22Rv1 (cell line): ENCODE results near the gene RASL11A.
"Not testable (repeated sequence)": the region's sequence is repeated elsewhere in the genome, so short reads cannot be mapped to it uniquely, and the experiment has no call there.

ENCODE experiments used
- H3K27ac ChIP-seq: fragments of 450-650 bp; 2 replicates; pipeline ENCODE4 v1.5.1; 2017
- CTCF ChIP-seq: fragments of 450-650 bp; IDR thresholded peaks from 2 replicates; pipeline ENCODE4 v1.5.1; 2017; ENCODE audit warnings: mild to moderate bottlenecking
- ZFX ChIP-seq: fragments of 450-650 bp; IDR thresholded peaks from 2 replicates; pipeline ENCODE4 v1.6.1; 2017; ENCODE audit warnings: antibody characterized with exemption, borderline replicate concordance

RASL11A gene

GRCh38 chr13:27270594-27271520 lies at the start of gene RASL11A:
Gene RASL11A (plus strand): TSS chr13:27270830. CDS start chr13:27270945, 115 bp downstream.
- TF ChIP-seq CTCF (peak; percentile 96), ZFX (no peak)
- H3K27ac ChIP-seq, result peak within 1 kb of the TSS; percentile 63

- not testable (repeated sequence) for H3K27ac ChIP-seq
Measured at GRCh38 chr13:27222100-27222499, 48.5 kb upstream of the RASL11A start.

- no peak for TF ChIP-seq ZFX
- no peak for TF ChIP-seq CTCF
- H3K27ac ChIP-seq, result no peak overlapping the region
Measured at GRCh38 chr13:27226991-27227390, 43.6 kb upstream of the RASL11A start.

- H3K27ac ChIP-seq, result no peak overlapping the region
- TF ChIP-seq ZFX, result no peak
- TF ChIP-seq CTCF, result no peak
Measured at GRCh38 chr13:27228131-27228530, 42.5 kb upstream of the RASL11A start.

- H3K27ac ChIP-seq, result no peak overlapping the region
Measured at GRCh38 chr13:27229642-27230041, 41.0 kb upstream of the RASL11A start.

GRCh38 chr13:27233964-27234363 lies 36.7 kb upstream of the RASL11A start:
- TF ChIP-seq ZFX, result no peak
- no peak for TF ChIP-seq CTCF
- H3K27ac ChIP-seq, result no peak overlapping the region

More at GRCh38 chr13:27229642-27230041, 41.0 kb upstream of the RASL11A start:
- TF ChIP-seq CTCF, result no peak
- TF ChIP-seq ZFX, result no peak

GRCh38 chr13:27236478-27236877 lies 34.2 kb upstream of the RASL11A start:
- TF ChIP-seq ZFX, result no peak
- no peak for TF ChIP-seq CTCF
- H3K27ac ChIP-seq, result no peak overlapping the region

GRCh38 chr13:27242702-27243101 lies 27.9 kb upstream of the RASL11A start:
- H3K27ac ChIP-seq, result no peak overlapping the region
- TF ChIP-seq ZFX (no peak), CTCF (no peak)
